Measurements from ENCODE around the gene MRPL2. TPM values are rescaled to one million over a fixed set of nuclear protein-coding genes. Genes with fewer than 3 reads are reported as not detected.

MRPL2 gene
- total RNA-seq, 1 donor from 2014 or later = 50.5 TPM

DNA sequence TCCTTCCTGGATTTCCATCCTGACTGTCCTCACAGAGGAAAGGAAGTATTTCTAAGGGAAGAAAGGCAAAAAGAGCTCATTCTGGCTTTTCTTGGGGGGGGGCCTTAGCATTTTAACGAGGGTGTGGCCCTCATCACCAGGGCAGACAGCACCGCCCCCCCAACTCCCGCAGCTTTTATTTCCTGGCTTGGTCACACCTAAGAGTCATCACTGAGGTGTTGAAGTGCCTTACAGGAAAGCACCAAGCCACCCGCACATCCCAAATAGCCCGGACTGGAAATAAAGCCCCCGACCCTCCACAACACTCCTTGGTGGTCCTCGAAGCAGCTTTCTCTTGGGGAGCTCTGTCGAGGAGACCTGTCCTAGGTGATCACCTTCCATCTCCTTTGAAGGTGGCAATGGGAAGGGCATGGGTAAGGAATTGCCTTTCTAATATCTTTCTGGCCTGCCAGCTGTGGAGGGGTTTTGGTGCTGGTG is 18.1 kb upstream of the MRPL2 start:
- Mint-ChIP-seq H3K27ac (ENCODE audit: unreplicated experiment) (peak overlapping the region; percentile 57), H3K9me3 (ENCODE audit: unreplicated experiment) (peaks cover 8% of the 10 kb centered on the region), H3K4me3 (ENCODE audit: unreplicated experiment) (peak overlapping the region; percentile 88)

GRCh38 chr6:43076464-43077332 is 17.5 kb upstream of the MRPL2 start:
- H3K27ac Mint-ChIP-seq (ENCODE audit: unreplicated experiment) = peak overlapping the region; percentile 79
- H3K4me1 Mint-ChIP-seq (ENCODE audit: low read depth, unreplicated experiment) = peaks cover 15% of the 10 kb centered on the region
- peaks cover 4% of the 10 kb centered on the region for H3K36me3 Mint-ChIP-seq (ENCODE audit: unreplicated experiment)
- DNase-seq = peak; percentile 78
- no peak for TF ChIP-seq CTCF (IDR thresholded peaks at IDR 0.05; ENCODE audit: partially characterized antibody, unreplicated experiment)
- peaks cover 8% of the 10 kb centered on the region for H3K9me3 Mint-ChIP-seq (ENCODE audit: unreplicated experiment)
- peak overlapping the region; percentile 88 for H3K4me3 Mint-ChIP-seq (ENCODE audit: unreplicated experiment)
- H3K27me3 Mint-ChIP-seq (ENCODE audit: unreplicated experiment) = peaks cover 4% of the 10 kb centered on the region

More for the DNA sequence above, 18.1 kb upstream of the MRPL2 start:
- H3K27me3 Mint-ChIP-seq (ENCODE audit: unreplicated experiment) = peaks cover 2% of the 10 kb centered on the region
- no peak for DNase-seq
- H3K36me3 Mint-ChIP-seq (ENCODE audit: unreplicated experiment) = peaks cover 4% of the 10 kb centered on the region
- TF ChIP-seq CTCF (IDR thresholded peaks at IDR 0.05; ENCODE audit: partially characterized antibody, unreplicated experiment) = no peak
- peaks cover 15% of the 10 kb centered on the region for H3K4me1 Mint-ChIP-seq (ENCODE audit: low read depth, unreplicated experiment)

DNA sequence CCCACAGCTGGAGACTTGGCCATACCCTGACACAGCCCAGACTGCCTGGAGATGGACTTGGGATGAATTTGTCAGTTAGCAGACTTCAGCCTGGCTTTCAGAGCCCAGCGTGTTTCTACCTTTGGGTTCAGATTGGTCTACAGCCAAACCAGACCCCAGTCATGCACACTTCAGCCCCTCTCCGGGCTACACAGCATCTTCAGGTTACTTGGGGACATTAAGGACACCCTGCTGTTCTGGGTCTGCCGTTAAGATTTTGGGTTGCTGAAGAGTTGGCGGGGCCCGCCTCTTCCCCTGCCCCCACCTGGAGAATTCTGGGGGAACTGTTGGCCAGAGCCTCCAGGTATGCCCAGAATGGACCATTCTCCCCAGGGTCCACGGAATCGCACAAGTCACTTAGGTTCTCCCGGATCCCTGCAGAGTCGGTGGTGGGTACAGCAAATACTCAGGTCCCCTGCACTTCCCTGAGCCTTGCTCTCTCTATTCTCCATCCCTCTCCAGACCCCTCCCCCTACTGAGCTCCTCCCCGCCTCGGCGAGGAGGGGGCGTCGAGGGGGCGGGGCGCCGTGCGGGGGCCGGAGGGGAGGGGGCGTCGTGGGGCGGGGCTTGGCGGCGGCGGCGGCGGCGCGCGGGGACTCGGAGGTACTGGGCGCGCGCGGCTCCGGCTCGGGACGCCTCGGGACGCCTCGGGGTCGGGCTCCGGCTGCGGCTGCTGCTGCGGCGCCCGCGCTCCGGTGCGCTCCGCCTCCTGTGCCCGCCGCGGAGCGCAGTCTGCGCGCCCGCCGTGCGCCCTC is 16.6 kb upstream of the MRPL2 start, which contains the start of gene PTK7:
Gene PTK7, plus strand, starts transcription at position 645 of the 794 bp plus-strand sequence. CDS start 175 bp downstream, outside the sequence.
- Mint-ChIP-seq H3K4me1 (ENCODE audit: low read depth, unreplicated experiment) (peaks cover 15% of the 10 kb centered on the region), H3K4me3 (ENCODE audit: unreplicated experiment) (peak within 1 kb of the TSS; percentile 88), H3K27me3 (ENCODE audit: unreplicated experiment) (peaks cover 5% of the 10 kb centered on the region), H3K9me3 (ENCODE audit: unreplicated experiment) (peaks cover 8% of the 10 kb centered on the region), H3K36me3 (ENCODE audit: unreplicated experiment) (peaks cover under 1% of the 10 kb centered on the region), H3K27ac (ENCODE audit: unreplicated experiment) (peak within 1 kb of the TSS; percentile 79)
- peak; percentile 91 for DNase-seq
- TF ChIP-seq CTCF (IDR thresholded peaks at IDR 0.05; ENCODE audit: partially characterized antibody, unreplicated experiment) = no peak

DNA sequence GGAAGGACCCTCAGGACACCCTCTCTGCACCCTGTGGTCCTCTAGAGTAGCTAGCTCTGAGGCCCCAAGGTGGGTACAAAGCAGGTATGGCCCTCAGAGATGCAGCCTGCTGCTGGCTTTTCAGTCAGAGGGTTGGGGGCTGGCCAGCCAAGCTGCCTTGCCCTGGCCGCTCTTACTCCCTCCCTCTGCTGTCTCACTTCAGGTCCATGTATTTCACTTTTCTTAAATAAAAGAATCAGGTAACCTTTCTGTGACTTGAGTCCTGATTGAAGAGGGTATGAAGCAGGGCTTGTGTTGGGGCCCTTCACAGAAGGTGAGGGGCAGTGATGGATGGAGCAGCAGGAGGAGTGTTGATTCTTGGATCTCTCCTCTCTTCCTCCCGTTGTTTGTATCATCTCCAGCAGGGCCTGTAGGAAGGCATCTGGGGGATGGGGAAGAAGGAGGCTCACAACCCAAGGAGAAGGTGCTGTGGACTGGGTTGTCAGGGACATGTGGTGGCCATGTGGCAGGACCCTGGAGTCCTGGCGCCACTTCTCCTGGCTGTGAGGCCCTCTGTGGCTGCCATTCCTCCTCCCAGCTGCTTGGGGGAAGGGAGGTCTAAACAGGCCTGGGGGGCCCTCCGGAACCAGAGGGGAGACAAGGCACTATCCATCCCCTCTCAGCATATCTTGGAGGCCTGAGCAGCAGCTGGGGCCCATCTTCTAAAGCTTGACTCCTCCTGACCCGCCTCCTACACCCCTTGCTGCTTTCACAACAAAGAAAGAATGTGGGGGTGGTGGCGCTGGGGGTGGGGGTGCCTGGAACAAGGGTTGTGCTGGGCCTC is 15.8 kb upstream of the MRPL2 start:
- DNase-seq = no peak
- Mint-ChIP-seq H3K36me3 (ENCODE audit: unreplicated experiment) (no peaks in the 10 kb centered on the region), H3K27me3 (ENCODE audit: unreplicated experiment) (peaks cover 7% of the 10 kb centered on the region), H3K4me3 (ENCODE audit: unreplicated experiment) (peak overlapping the region; percentile 73), H3K4me1 (ENCODE audit: low read depth, unreplicated experiment) (peaks cover 19% of the 10 kb centered on the region), H3K27ac (ENCODE audit: unreplicated experiment) (peak overlapping the region; percentile 64), H3K9me3 (ENCODE audit: unreplicated experiment) (peaks cover 9% of the 10 kb centered on the region)
- TF ChIP-seq CTCF (IDR thresholded peaks at IDR 0.05; ENCODE audit: partially characterized antibody, unreplicated experiment) = no peak

All from glutamatergic neuron (in vitro differentiated cells).